ENCODE data around the gene PRXL2C.

PRXL2C gene

DNA sequence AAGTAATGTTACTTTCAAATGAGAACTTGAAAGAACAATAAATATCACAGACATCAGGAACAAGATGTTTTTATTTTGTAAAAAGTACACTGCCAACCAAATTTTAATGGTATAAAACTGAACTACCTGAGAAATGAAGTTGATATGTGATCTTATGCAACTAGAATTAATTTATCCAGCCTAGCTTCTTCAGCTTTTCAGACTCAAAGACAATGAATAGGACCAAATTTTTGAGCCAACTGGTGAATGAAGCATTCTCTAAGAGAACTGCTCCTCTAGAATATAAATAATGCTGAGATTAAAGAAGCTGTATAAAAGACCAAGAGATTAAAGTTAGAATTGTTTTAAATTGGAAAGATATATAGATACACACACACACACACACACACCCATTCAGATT is 45.4 kb downstream of the PRXL2C start:
- no peak for DNase-seq

DNA sequence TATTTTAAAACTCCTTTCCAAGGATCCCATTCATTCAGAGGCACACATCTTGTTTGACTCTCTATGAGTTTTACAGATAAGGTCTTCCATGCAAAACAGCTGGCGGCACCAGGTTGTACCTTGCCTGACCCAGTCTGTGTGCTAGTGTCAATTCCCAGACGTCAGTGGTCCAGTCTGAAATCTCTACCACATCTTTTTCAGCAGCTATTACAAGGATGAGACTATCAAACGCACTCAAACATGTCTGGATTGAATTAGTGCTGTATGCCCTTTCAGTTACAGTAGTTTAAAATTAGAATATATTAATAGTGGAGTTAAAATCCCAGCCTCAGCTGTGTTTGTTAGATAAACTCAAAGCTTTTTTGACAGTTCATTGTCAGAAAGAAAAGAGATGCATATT is 47.1 kb downstream of the PRXL2C start:
- DNase-seq = no peak

DNA sequence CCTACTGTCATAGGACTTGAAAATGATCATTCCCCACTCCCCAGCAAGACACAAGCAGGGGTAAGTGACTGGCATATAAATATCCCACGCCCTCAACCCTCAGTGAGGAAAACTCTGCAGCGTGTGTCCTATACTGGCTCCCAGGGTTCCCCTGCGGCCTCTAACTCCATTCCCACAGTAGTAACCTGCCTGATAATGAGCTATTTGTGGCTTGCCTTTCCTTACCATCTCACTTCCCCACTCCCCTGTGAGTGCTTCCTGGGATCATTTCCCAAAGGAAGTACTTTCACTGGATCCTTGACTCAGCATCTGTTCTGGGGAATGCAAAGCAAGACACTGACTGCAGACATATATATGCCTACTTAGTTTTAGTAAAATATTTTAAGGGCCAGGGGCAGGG is 49.8 kb downstream of the PRXL2C start:
- no peak for DNase-seq

DNA sequence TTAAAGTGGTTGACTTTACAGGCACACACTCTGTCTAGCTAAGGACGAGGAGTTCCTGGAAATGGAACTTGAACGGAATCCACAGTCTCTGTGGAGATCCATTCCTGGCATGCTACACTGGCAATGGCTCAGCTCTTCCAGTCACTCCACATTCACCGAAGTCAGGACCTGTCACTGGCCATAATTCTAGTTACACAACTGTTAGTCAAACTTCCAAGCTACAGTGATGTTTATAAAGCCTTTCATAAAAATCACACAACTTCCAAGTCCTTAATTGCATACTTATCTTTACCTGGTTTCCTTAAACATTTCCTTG is 51.2 kb downstream of the PRXL2C start:
- no peak for DNase-seq

DNA sequence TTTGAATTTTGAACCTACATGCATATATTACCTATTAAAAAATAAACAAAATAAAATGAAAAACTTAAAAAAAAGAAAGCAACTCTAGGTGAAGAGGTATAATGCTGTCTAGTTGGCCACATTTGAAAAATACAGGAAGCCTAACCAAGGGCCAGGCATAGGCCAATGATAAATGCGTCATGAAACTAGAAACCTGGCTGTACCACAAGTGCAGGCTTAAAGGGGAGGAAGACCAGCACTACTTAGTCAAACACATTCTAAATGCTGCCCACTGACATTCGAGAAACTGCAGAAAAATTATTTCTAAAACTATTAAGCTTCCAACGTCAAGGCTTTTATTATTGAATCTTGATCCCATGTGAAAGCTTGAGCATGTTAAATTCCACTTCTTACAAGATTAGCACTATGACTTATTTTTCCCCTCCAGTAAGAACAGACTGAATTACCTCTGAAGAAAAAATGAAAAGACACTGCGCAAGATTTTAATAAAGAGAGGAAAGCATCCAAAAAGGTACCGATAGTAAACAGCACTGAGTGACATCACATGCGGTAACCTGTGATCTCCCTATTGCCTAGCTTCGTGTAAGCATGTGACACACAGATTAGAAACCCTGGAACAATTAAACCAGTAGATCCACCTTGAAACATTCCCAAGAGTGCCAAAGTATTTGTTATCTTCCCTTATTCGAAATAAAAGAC is 51.7 kb downstream of the PRXL2C start:
- DNase-seq = no peak

DNA sequence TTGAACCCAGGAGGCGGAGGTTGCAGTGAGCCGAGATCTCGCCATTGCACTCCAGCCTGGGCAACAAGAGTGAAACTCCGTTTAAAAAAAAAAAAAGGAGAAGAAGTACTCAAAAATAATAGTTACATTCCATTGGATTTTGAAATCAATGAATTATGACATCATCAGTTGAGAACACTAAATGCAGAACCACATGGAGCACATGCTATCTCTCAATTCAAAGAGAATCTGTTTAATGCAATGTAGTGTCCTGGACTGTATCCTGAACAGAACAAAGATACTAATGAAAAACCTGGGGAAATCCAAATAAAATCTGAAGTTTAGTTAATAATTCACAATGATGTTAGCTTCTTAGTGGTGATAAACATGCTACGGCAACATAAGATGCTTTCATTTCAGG is 55.8 kb downstream of the PRXL2C start:
- no peak for DNase-seq

DNA sequence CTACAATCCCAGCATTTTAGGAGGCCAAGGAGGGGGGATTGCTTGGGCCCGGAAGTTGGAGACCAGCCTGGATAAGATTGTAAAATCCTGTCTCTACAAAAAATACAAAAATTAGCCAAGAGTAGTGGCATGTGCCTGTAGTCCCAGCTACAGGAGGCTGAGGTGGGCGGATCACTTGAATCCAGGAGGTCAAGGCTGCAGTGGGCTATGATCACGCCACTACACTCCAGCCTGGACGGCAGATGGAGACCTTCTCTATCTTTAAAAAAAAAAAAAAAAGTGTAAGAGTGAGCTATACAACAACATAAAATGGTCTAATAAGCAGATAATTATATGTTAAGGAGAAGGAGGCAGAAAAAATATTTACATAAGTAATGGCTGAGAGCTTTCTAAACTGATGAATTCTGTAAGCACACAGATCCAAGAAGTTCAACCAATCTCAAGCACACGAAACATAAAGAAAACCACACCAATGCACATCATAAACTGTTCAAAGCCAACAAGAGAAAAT is 58.5 kb downstream of the PRXL2C start:
- DNase-seq = no peak
